MCF 10A (cell line): ENCODE results near the gene SAMD10. TPM values are rescaled to one million over a fixed set of nuclear protein-coding genes. Genes with fewer than 3 reads are reported as not detected.

Experiments used
- Bru-seq: library from RNA; stranded (reverse); fragments of 400-500 nt; gene quantifications from one replicate; lab custom pipeline; 2021; lab: Mats Ljungman, UMichigan
- BruChase-seq, 2 experiments: library from RNA; stranded (reverse); fragments of 400-500 nt; gene quantifications; one replicate each; lab custom pipeline; 2021; lab: Mats Ljungman, UMichigan
- BruUV-seq: library from RNA; stranded (reverse); fragments of 400-500 nt; replicated peaks from 2 replicates; lab custom pipeline; 2021; lab: Mats Ljungman, UMichigan
- CTCF ChIA-PET: fragments of 300-600 bp; sonication (Branson Sonifier 250); formaldehyde crosslinking; extraction: SDS; loops from one replicate; lab custom pipeline; 2021; ENCODE audit warnings: antibody characterized with exemption, inconsistent platforms; lab: Yijun Ruan, JAX
- POLR2A ChIA-PET: fragments of 300-600, 350-650 bp; sonication (Branson Sonifier 250); formaldehyde crosslinking; extraction: SDS; loops from one replicate; lab custom pipeline; 2020; ENCODE audit warnings: antibody characterized with exemption, inconsistent platforms; lab: Yijun Ruan, JAX
- DNase-seq: peaks from one replicate; pipeline ENCODE4 v3.0.0-alpha.2; 2018; ENCODE audit not compliant: unreplicated experiment
- H3K27ac Mint-ChIP-seq: one replicate; pipeline ENCODE4 v1.8.0; 2022; ENCODE audit warnings: mild to moderate bottlenecking, low read depth, mixed read lengths; ENCODE audit not compliant: unreplicated experiment
- H3K27me3 Mint-ChIP-seq: one replicate; pipeline ENCODE4 v1.8.0; 2022; ENCODE audit warnings: mixed read lengths; ENCODE audit not compliant: insufficient read depth, unreplicated experiment
- H3K36me3 Mint-ChIP-seq: one replicate; pipeline ENCODE4 v1.8.0; 2022; ENCODE audit warnings: mild to moderate bottlenecking, moderate library complexity, mixed read lengths; ENCODE audit not compliant: insufficient read depth, unreplicated experiment
- H3K4me1 Mint-ChIP-seq: one replicate; pipeline ENCODE4 v1.8.0; 2022; ENCODE audit warnings: mixed read lengths; ENCODE audit not compliant: insufficient read depth, unreplicated experiment
- H3K4me3 Mint-ChIP-seq: one replicate; pipeline ENCODE4 v1.8.0; 2022; ENCODE audit warnings: mild to moderate bottlenecking, moderate library complexity, mixed read lengths; ENCODE audit not compliant: unreplicated experiment
- H3K9me3 Mint-ChIP-seq: one replicate; pipeline ENCODE4 v1.8.0; 2022; ENCODE audit warnings: mixed read lengths; ENCODE audit not compliant: unreplicated experiment
- CTCF ChIP-seq: fragments of 200-600 bp; IDR thresholded peaks from one replicate; pipeline ENCODE4 v1.8.0; 2022; ENCODE audit warnings: antibody characterized with exemption, mild to moderate bottlenecking; ENCODE audit not compliant: unreplicated experiment
- intact Hi-C: fragments of 100-400 bp; cut with micrococcal nuclease; formaldehyde crosslinking; loops from 2 replicates; pipeline ENCODE4 v1.14.1; 2022
- long read RNA-seq: library from polyadenylated mRNA; stranded (forward); transcript quantifications from one replicate; pipeline ENCODE4 v2.0.0, GENCODE V29; 2022
- total RNA-seq: library from RNA; stranded (reverse); gene quantifications from 2 replicates; pipeline ENCODE4 v1.2.3, GENCODE V29; 2022

The SAMD10 gene
- total RNA-seq (4.4 and 4.5 TPM in 2 replicates), Bru-seq, nascent RNA (percentile 29 among the genes with signal in this experiment), BruChase-seq, experiment 1, labeled RNA remaining after a 6-hour chase (percentile 43 among the genes with signal in this experiment), BruChase-seq, experiment 2, labeled RNA remaining after a 2-hour chase (percentile 40 among the genes with signal in this experiment)
- long read RNA-seq, transcript SAMD10-201 (5 exons, 2,181 nt), result major isoform, 7 of 13 reads
- long read RNA-seq, partial matches to known transcripts, result 1 of 13 reads
- long read RNA-seq, other reads (novel, unspliced or antisense), result 5 of 13 reads

GRCh38 chr20:63979557-63980316 is at the start of gene SAMD10:
Gene SAMD10, minus strand, starts transcription at chr20:63979642. Its CDS starts 175 bp downstream, at chr20:63979467.
- CTCF ChIA-PET, result interaction anchor here (0.6 to 4.5 kb wide), 37 partner anchors 9 to 1038 kb away, joined by 3 to 31 read pairs (median 4); partner anchors contain the start of genes LKAAEAR1, TCEA2 and TPD52L2
- no TSS peak for BruUV-seq

GRCh38 chr20:64027981-64028685 is 48.7 kb upstream of the SAMD10 start:
- no peak for TF ChIP-seq CTCF
- peaks cover 90% of the 10 kb centered on the region for H3K36me3 Mint-ChIP-seq
- DNase-seq, result no peak
- POLR2A ChIA-PET, result interaction anchor here (0.9 to 1.3 kb wide), 2 partner anchors 46 to 47 kb away, joined by 3 read pairs; partner anchors contain the start of gene PRPF6
- H3K9me3 Mint-ChIP-seq, result no peaks in the 10 kb centered on the region
- intact Hi-C loops, result no loop called here
- no peak overlapping the region for H3K27ac Mint-ChIP-seq
- no TSS peak for BruUV-seq
- H3K4me1 Mint-ChIP-seq, result no peaks in the 10 kb centered on the region
- CTCF ChIA-PET, result interaction anchor here (0.9 to 2.9 kb wide), 4 partner anchors 10 to 242 kb away, joined by 3 to 38 read pairs (median 4); no protein-coding TSS in a partner anchor
- H3K27me3 Mint-ChIP-seq, result no peaks in the 10 kb centered on the region
- H3K4me3 Mint-ChIP-seq, result no peak overlapping the region

More at GRCh38 chr20:63979557-63980316, at the start of gene SAMD10:
- intact Hi-C loops, result loop anchor here (2.0 to 5.0 kb wide), 3 partner anchors 59 to 141 kb away; partner anchors contain the start of gene TCEA2
- POLR2A ChIA-PET, result interaction anchor here (0.5 to 4.5 kb wide), 36 partner anchors 8 to 1613 kb away, joined by 3 to 93 read pairs (median 5); partner anchors contain the start of genes ARFRP1, DNAJC5, GMEB2 and LAMA5
- Mint-ChIP-seq H3K4me1 (peaks cover 30% of the 10 kb centered on the region), H3K4me3 (peak within 1 kb of the TSS; percentile 79), H3K9me3 (no peaks in the 10 kb centered on the region), H3K36me3 (peaks cover 28% of the 10 kb centered on the region), H3K27me3 (no peaks in the 10 kb centered on the region), H3K27ac (peak within 1 kb of the TSS; percentile 92)
- TF ChIP-seq CTCF, result no peak
- no peak for DNase-seq

GRCh38 chr20:64025826-64026412 is 46.5 kb upstream of the SAMD10 start:
- Mint-ChIP-seq H3K4me3 (no peak overlapping the region), H3K27me3 (no peaks in the 10 kb centered on the region), H3K36me3 (peaks cover 86% of the 10 kb centered on the region), H3K4me1 (no peaks in the 10 kb centered on the region), H3K27ac (no peak overlapping the region), H3K9me3 (no peaks in the 10 kb centered on the region)
- POLR2A ChIA-PET, result no interaction called here
- no TSS peak for BruUV-seq
- no peak for TF ChIP-seq CTCF
- intact Hi-C loops, result no loop called here
- CTCF ChIA-PET, result no interaction called here
- no peak for DNase-seq
